Tibial artery (tissue), 4 donors: ENCODE results near the gene COG4.

ENCODE experiments used
- DNase-seq, 2 donors: peaks; one replicate each; pipeline ENCODE4 v3.0.0-alpha.2; 2019
- H3K27ac ChIP-seq, 2 donors: fragments of 200-600 bp; sonication (generic) in 1 of 2; 1 replicate in 1 of 2; 2 replicates in 1 of 2; pipeline ENCODE4 v1.5.1; 2018 to 2019; ENCODE audit warnings: mild to moderate bottlenecking in 1 of 2
- H3K27me3 ChIP-seq, 2 donors: fragments of 200-600 bp; sonication (generic) in 1 of 2; one replicate each; pipeline versions ENCODE4 v1.5.1 to v1.6.0; 2016 to 2019
- H3K36me3 ChIP-seq, 3 donors: fragments of 200-600 bp; sonication (generic) in 2 of 3; one replicate each; pipeline ENCODE4 v1.5.1; 2016 to 2019; ENCODE audit warnings: mild to moderate bottlenecking in 2 of 3
- H3K4me1 ChIP-seq, 4 donors: fragments of 200-600 bp; sonication (generic) in 2 of 4; 1 replicate in 3 of 4; 2 replicates in 1 of 4; pipeline ENCODE4 v1.5.1; 2016 to 2019
- H3K4me3 ChIP-seq, 2 donors: fragments of 200-600 bp; sonication (generic) in 1 of 2; 1 replicate in 1 of 2; 2 replicates in 1 of 2; pipeline ENCODE4 v1.5.1; 2018 to 2019; ENCODE audit warnings: mild to moderate bottlenecking in 2 of 2
- H3K9me3 ChIP-seq, 3 donors: fragments of 200-600 bp; sonication (generic) in 1 of 3; one replicate each; pipeline ENCODE4 v1.5.1; 2016 to 2019
- intact Hi-C: fragments of 100-400 bp; cut with DNase I; formaldehyde crosslinking; loops from one replicate; pipeline ENCODE4 v1.15.0; 2023; ENCODE audit warnings: low total_unique reads
- TF ChIP-seq, protein P1 (sequence below), 2 experiments: fragments of 200-600 bp in 1 of 2; fragments of 450-650 bp in 1 of 2; IDR thresholded peaks; one replicate each; pipeline ENCODE4 v1.5.1; 2017 to 2019; ENCODE audit warnings: antibody characterized with exemption in 2 of 2, mild to moderate bottlenecking in 1 of 2, moderate library complexity in 1 of 2

The COG4 gene

DNA sequence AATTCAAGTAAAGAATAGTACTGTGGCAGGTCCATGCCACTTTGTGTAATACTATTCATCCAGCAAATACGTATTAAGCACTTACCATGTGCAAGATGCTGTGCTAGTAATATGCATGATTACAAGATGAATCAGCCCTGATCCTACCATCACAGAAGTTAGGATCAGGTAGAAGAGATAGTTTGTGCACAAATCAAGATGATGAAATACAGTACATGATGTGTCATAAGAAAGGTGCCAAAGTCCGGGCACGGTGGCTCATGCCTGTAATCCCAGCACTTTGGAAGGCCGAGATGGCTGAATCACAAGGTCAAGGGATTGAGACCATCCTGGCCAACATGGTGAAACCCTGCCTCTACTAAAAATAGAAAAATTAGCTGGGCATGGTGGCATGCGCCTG, 10.9 kb downstream of the COG4 start:
- no peak for DNase-seq
- Histone ChIP-seq H3K4me3 (no peak overlapping the region), H3K36me3 (peaks cover 94 to 100% (median 96%) of the 10 kb centered on the region in 3 donors), H3K27me3 (no peaks in the 10 kb centered on the region), H3K9me3 (no peaks in the 10 kb centered on the region), H3K4me1 (no peaks in the 10 kb centered on the region), H3K27ac (no peak overlapping the region)
- intact Hi-C loops = no loop called here
- TF ChIP-seq, protein P1, sequence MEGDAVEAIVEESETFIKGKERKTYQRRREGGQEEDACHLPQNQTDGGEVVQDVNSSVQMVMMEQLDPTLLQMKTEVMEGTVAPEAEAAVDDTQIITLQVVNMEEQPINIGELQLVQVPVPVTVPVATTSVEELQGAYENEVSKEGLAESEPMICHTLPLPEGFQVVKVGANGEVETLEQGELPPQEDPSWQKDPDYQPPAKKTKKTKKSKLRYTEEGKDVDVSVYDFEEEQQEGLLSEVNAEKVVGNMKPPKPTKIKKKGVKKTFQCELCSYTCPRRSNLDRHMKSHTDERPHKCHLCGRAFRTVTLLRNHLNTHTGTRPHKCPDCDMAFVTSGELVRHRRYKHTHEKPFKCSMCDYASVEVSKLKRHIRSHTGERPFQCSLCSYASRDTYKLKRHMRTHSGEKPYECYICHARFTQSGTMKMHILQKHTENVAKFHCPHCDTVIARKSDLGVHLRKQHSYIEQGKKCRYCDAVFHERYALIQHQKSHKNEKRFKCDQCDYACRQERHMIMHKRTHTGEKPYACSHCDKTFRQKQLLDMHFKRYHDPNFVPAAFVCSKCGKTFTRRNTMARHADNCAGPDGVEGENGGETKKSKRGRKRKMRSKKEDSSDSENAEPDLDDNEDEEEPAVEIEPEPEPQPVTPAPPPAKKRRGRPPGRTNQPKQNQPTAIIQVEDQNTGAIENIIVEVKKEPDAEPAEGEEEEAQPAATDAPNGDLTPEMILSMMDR (IDR thresholded peaks at IDR 0.05) = no peak

DNA sequence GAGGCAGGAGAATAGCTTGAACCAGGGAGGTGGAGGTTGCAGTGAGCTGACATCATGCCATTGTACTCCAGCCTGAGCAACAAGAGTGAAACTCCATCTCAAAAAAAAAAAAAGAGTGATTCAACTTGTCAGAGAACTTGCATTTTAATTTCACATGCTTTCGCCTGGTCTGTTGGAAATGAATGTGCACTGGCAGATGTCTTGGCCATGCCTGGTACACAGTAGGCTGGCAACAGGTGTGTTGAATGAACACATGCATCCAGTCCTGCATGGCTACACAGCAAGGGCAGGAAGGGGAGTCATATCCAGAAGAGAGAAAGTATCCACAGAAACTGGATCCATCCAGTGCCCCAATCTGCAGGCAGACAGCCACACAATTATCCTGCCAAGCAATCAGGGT, 11.5 kb downstream of the COG4 start:
- Histone ChIP-seq H3K4me1 (no peaks in the 10 kb centered on the region), H3K9me3 (no peaks in the 10 kb centered on the region), H3K4me3 (no peak overlapping the region), H3K27me3 (no peaks in the 10 kb centered on the region), H3K36me3 (peaks cover 94 to 100% (median 96%) of the 10 kb centered on the region in 3 donors), H3K27ac (no peak overlapping the region)
- TF ChIP-seq, protein P1 (IDR thresholded peaks at IDR 0.05) = no peak
- intact Hi-C loops = no loop called here
- no peak for DNase-seq

DNA sequence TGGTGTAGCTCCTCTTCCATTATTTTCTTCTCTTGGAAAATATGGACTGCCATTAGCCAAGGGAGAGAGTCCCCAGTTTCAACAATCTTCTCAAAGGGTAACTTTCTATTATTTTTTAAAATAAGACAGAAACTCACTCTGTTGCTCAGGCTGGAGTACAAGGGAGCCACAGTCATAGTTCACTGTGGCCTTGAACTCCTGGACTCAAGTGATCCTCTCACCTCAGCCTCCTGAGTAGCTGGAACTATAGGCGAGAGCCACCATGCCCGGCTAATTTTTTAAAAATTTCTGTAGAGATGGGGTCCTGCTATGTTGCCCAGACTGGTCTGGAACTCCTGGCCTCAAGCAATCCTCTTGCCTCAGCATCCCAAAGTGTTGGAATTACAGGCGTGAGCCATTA, 13.1 kb downstream of the COG4 start:
- Histone ChIP-seq H3K36me3 (peaks cover 83 to 95% (median 83%) of the 10 kb centered on the region in 3 donors), H3K9me3 (no peaks in the 10 kb centered on the region), H3K4me3 (no peak overlapping the region), H3K27me3 (no peaks in the 10 kb centered on the region), H3K4me1 (no peaks in the 10 kb centered on the region), H3K27ac (no peak overlapping the region)
- TF ChIP-seq, protein P1 (IDR thresholded peaks at IDR 0.05) = no peak
- intact Hi-C loops = no loop called here
- DNase-seq = no peak

DNA sequence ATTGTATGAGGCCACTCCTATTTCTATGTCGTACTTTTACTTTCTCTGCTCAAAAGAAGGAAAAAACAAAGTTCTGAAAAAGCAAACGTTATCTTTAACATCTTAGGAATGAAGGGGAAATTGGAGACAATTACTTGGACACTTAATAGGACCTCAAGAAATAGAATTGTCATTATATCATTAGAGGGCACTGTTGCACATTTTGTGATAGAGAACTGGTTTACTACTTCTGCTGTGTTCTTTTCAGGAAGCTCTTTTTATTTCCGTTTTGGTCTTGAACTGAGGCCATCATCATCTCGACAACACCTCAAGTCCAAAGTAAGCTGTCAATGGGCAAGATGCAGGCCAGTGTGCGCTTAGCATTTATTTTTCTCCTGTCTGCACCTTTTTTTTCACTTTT, 14.6 kb downstream of the COG4 start:
- intact Hi-C loops = no loop called here
- Histone ChIP-seq H3K4me1 (no peaks in the 10 kb centered on the region), H3K9me3 (no peaks in the 10 kb centered on the region), H3K36me3 (peaks cover 70 to 80% (median 72%) of the 10 kb centered on the region in 3 donors), H3K4me3 (no peak overlapping the region), H3K27ac (no peak overlapping the region), H3K27me3 (no peaks in the 10 kb centered on the region)
- no peak for DNase-seq
- TF ChIP-seq, protein P1 (IDR thresholded peaks at IDR 0.05) = no peak

DNA sequence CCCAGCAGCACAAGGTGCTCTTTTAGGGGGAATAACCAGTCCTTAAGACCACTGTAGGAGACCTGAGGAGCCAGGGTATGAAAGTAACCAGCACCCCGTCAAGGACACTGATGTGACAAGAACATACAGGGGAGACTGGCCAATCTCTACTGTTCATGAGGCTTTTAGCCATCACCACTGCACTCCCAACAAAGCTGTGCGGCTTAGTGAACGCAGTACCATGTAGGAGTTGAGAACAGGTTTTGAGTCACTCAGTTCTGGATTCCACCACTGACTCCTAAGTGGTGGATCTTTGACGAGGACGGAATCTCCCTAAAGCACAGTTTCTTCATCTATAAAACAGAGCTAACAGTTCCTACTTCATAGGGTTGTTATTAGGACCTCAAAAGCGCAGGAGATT, 26.8 kb downstream of the COG4 start:
- intact Hi-C loops = no loop called here
- TF ChIP-seq, protein P1 (IDR thresholded peaks at IDR 0.05) = no peak
- H3K27ac ChIP-seq = no peak overlapping the region
- peaks cover 42 to 96% (median 78%) of the 10 kb centered on the region in 3 donors for H3K36me3 ChIP-seq
- no peak overlapping the region for H3K4me3 ChIP-seq
- no peaks in the 10 kb centered on the region for H3K27me3 ChIP-seq
- no peaks in the 10 kb centered on the region for H3K9me3 ChIP-seq
- H3K4me1 ChIP-seq = no peaks in the 10 kb centered on the region
- no peak for DNase-seq
